K562 (cell line): ENCODE results near the gene TP73. TPM values are rescaled to one million over a fixed set of nuclear protein-coding genes. Genes with fewer than 3 reads are reported as not detected.

Experiments used
- ATAC-seq: fragments of 200-7000 bp; cut with Tn5 transposase; 3 replicates; pipeline ENCODE4 v1.9.1; 2020; ENCODE audit warnings: moderate library complexity
- BruUV-seq: library from RNA; stranded (reverse); fragments of 400-500 nt; replicated peaks from 2 replicates; lab custom pipeline; 2021; lab: Mats Ljungman, UMichigan
- CTCF ChIA-PET: fragments of 300-600 bp; formaldehyde crosslinking; extraction: SDS; loops from one replicate; lab custom pipeline; 2021; ENCODE audit warnings: low intra/inter-chr PET ratio; lab: Yijun Ruan, JAX
- POLR2A ChIA-PET: fragments of 300-600, 350-650 bp; sonication (Branson Sonifier 250); formaldehyde crosslinking; extraction: SDS; loops from one replicate; lab custom pipeline; 2021; ENCODE audit warnings: antibody characterized with exemption, inconsistent platforms; lab: Yijun Ruan, JAX
- DNase-seq, 4 experiments: peaks; one replicate each; pipeline versions ENCODE4 v3.0.0 to v3.0.0-alpha.2; 2011 to 2018; ENCODE audit warnings: low spot score in 3 of 4, mixed read lengths in 3 of 4; ENCODE audit errors: extremely low read depth in 1 of 4
- FAIRE-seq: peaks from 2 replicates; lab custom pipeline; 2011; peaks lifted over from hg19 to GRCh38; lab: Jason Lieb, UNC
- H2AFZ ChIP-seq: 2 replicates; pipeline ENCODE4 v1.6.0; 2011; ENCODE audit warnings: low read depth, low read length, control low read depth, inconsistent platforms
- H3K27ac ChIP-seq: fragments of 200-600 bp; 3 replicates; pipeline ENCODE4 v1.8.0; 2011; ENCODE audit warnings: low read depth, mild to moderate bottlenecking, control low read depth, inconsistent platforms, low read length, moderate library complexity, mixed read lengths; ENCODE audit errors: extremely low read depth
- H3K27me3 ChIP-seq, 2 experiments: fragments of 300-600 bp in 1 of 2; 2 replicates in 1 of 2; 3 replicates in 1 of 2; pipeline versions ENCODE4 v1.6.0 to v1.8.0; 2011; ENCODE audit warnings: inconsistent platforms in 2 of 2, low read length in 2 of 2, mild to moderate bottlenecking in 1 of 2, mixed read lengths in 1 of 2, moderate library complexity in 1 of 2; ENCODE audit not compliant: control insufficient read depth in 2 of 2, insufficient read depth in 2 of 2
- H3K36me3 ChIP-seq: fragments of 300-600 bp; 3 replicates; pipeline ENCODE4 v1.8.0; 2011; ENCODE audit warnings: mild to moderate bottlenecking, low read length, inconsistent platforms; ENCODE audit not compliant: control insufficient read depth, insufficient read depth
- H3K4me1 ChIP-seq, 2 experiments: fragments of 200-600 bp in 1 of 2; replicated peaks in 1 of 2; 2 replicates in 1 of 2; 3 replicates in 1 of 2; pipeline versions ENCODE4 v1.5.1 to v1.8.0; 2011; ENCODE audit warnings: inconsistent platforms in 2 of 2, low read length in 2 of 2, mild to moderate bottlenecking in 1 of 2, mixed read lengths in 1 of 2, moderate library complexity in 1 of 2; ENCODE audit not compliant: control insufficient read depth in 2 of 2, insufficient read depth in 2 of 2
- H3K4me2 ChIP-seq: 2 replicates; pipeline ENCODE4 v1.6.1; 2011; ENCODE audit warnings: low read length, control low read depth, inconsistent platforms, mixed read lengths; ENCODE audit not compliant: insufficient read depth
- H3K4me3 ChIP-seq: fragments of 200-600 bp; sonication (generic), shearing (Covaris generic); 2 replicates; pipeline ENCODE4 v1.5.1; 2016; ENCODE audit warnings: control low read depth, inconsistent platforms
- H3K79me2 ChIP-seq: fragments of 200-600 bp; 3 replicates; pipeline ENCODE4 v1.8.0; 2011; ENCODE audit warnings: low read length, inconsistent platforms; ENCODE audit not compliant: control insufficient read depth, insufficient read depth
- H3K9ac ChIP-seq, 2 experiments: 2 replicates each; pipeline versions ENCODE4 v1.6.0 to v1.6.1; 2011; ENCODE audit warnings: low read depth in 2 of 2, low read length in 2 of 2, control low read depth in 1 of 2, inconsistent platforms in 1 of 2, mild to moderate bottlenecking in 1 of 2, mixed read lengths in 1 of 2; ENCODE audit not compliant: insufficient read depth in 1 of 2
- H3K9me1 ChIP-seq: one replicate; pipeline ENCODE4 v1.6.0; 2011; ENCODE audit warnings: inconsistent platforms, mild to moderate bottlenecking, low read length, moderate library complexity; ENCODE audit not compliant: control insufficient read depth, insufficient read depth
- H3K9me3 ChIP-seq: replicated peaks from 2 replicates; pipeline ENCODE4 v1.5.1; 2011; ENCODE audit warnings: low read depth, low read length, inconsistent platforms; ENCODE audit not compliant: control insufficient read depth, insufficient read depth
- H4K20me1 ChIP-seq: replicated peaks from 2 replicates; pipeline ENCODE4 v1.6.1; 2011; ENCODE audit warnings: low read length, inconsistent platforms, mixed read lengths; ENCODE audit not compliant: control insufficient read depth, insufficient read depth
- AFF4 ChIP-seq: sonication (generic); formaldehyde crosslinking; IDR thresholded peaks from 2 replicates; pipeline ENCODE4 v1.8.0; 2023; ENCODE audit warnings: mild to moderate bottlenecking, missing genetic modification reagents
- SREBF1 ChIP-seq: fragments of 150-350 bp; IDR thresholded peaks from 2 replicates; pipeline ENCODE4 v1.6.1; 2014; ENCODE audit warnings: antibody characterized with exemption, low read depth, low read length, borderline replicate concordance
- ZSCAN32 ChIP-seq: fragments of 450-650 bp; formaldehyde crosslinking; IDR thresholded peaks from 2 replicates; pipeline ENCODE4 v1.4.0; 2020; ENCODE audit warnings: mild to moderate bottlenecking, moderate library complexity
- WGBS: fragments of 100-300 bp; shearing (Covaris generic); methylation state at CpG from one replicate; pipeline ENCODE4 v1.1.6; 2016; ENCODE audit warnings: low coverage, mixed read lengths; ENCODE audit not compliant: insufficient coverage; ENCODE audit errors: missing lambda C conversion rate; 5-methylcytosine and 5-hydroxymethylcytosine counted together
- in situ Hi-C: fragments of 300-500 bp; cut with MboI; formaldehyde crosslinking; loops from 4 replicates; pipeline ENCODE4 v1.15.0; 2018; ENCODE audit warnings: inconsistent platforms, mixed read lengths
- intact Hi-C: fragments of 100-400 bp; cut with micrococcal nuclease; formaldehyde crosslinking; loops from 2 replicates; pipeline ENCODE4 v1.14.2; 2022
- polyA plus RNA-seq, 8 experiments: library from polyadenylated mRNA; depleted of rRNA in 4 of 8; stranded (reverse) in 5 of 8; unstranded in 3 of 8; fragments of >200 nt; fragmentation: Nextera tagmentation in 2 of 8; fragmentation: Illumina TruSeq in 1 of 8; extraction: Ambion mirVana in 2 of 8; extraction: Trizol in 1 of 8; gene quantifications; 2 replicates each; pipeline versions ENCODE4 v1.2.1 to v1.2.3, GENCODE V29; 2011 to 2014; ENCODE audit warnings: inconsistent platforms in 1 of 8, missing spikeins in 1 of 8
- total RNA-seq, 7 experiments: library from RNA; depleted of rRNA in 6 of 7; stranded (reverse); fragments of >200 nt in 6 of 7; fragmentation: Illumina TruSeq in 2 of 7; extraction: Trizol in 2 of 7; gene quantifications; 2 replicates each; pipeline versions ENCODE4 v1.2.1 to v1.2.3, GENCODE V29; 2011 to 2021; ENCODE audit warnings: low replicate concordance in 1 of 7

The TP73 gene
- total and polyA plus RNA-seq, 9 of the 15 experiments (the other 6 are each of a cell fraction or from before 2014, with no cell fraction given): 0.07 to 1.6 (median 0.40) TPM; not detected in 2

- Histone ChIP-seq H3K9me3 (no peaks in the 10 kb centered on the region), H3K79me2 (no peaks in the 10 kb centered on the region), H3K4me3 (no peak overlapping the region), H4K20me1 (0 out of 2 replicates have a peak, but pooled peaks cover 7% of the 10 kb centered on the region), H3K9ac (no peak overlapping the region), H3K27me3 (no peaks in the 10 kb centered on the region), H2AFZ (no peak overlapping the region), H3K27ac (no peak overlapping the region), H3K4me1 (peaks cover 0 to 15% of the 10 kb centered on the region in 2 experiments; a peak in 1 of 5 replicates), H3K36me3 (peaks cover 57% of the 10 kb centered on the region; the same call in 2 of the 3 replicates), H3K9me1 (no peaks in the 10 kb centered on the region)
- CTCF ChIA-PET: no interaction called here
- no peak for FAIRE-seq
- no peak for DNase-seq
- POLR2A ChIA-PET: interaction anchor here (0.6 to 1.2 kb wide), 2 partner anchors 25 to 83 kb away, joined by 3 read pairs; no protein-coding TSS in a partner anchor
- no TSS peak for BruUV-seq
- 88% methylated on average over 11 of the region's 11 CpGs for WGBS
- TF ChIP-seq ZSCAN32 (CRISPR knock-in tag) (no peak), SREBF1 (no peak), AFF4 (CRISPR knock-in tag) (no peak)
- TF ChIP-seq, all 486 proteins: peak for 0
- no peak for ATAC-seq
- intact Hi-C loops (no loop called here), in situ Hi-C loops (no loop called here)
- H3K4me2 ChIP-seq: no peak overlapping the region
These were observed 15.8 kb upstream of the TP73 start for GRCh38 chr1:3636531-3636930.
